PFSK-1 (cell line): Measurements from ENCODE around the gene TSPAN13.

Source experiments
- FOXP2 ChIP-seq: optimal IDR thresholded peaks from 2 replicates; pipeline ENCODE3; 2011; ENCODE audit warnings: borderline replicate concordance, control low read depth, inconsistent platforms; ENCODE audit not compliant: insufficient read depth; ENCODE audit errors: extremely low read length, extremely low read depth
- POLR2AphosphoS5 ChIP-seq: IDR thresholded peaks from 2 replicates; pipeline ENCODE4 v1.6.1; 2012; ENCODE audit warnings: low read depth, mild to moderate bottlenecking, control low read depth, low read length, moderate library complexity
- REST ChIP-seq, 2 experiments: IDR thresholded peaks; 2 replicates each; pipeline versions ENCODE4 v1.6.1 to v1.8.0; 2011 to 2012; ENCODE audit warnings: low read depth in 2 of 2, low read length in 2 of 2, control low read depth in 1 of 2, inconsistent platforms in 1 of 2, mild to moderate bottlenecking in 1 of 2, moderate library complexity in 1 of 2; ENCODE audit not compliant: insufficient read depth in 1 of 2
- SIN3A ChIP-seq: IDR thresholded peaks from 2 replicates; pipeline ENCODE4 v1.6.1; 2012; ENCODE audit warnings: mild to moderate bottlenecking, low read length, moderate library complexity, borderline replicate concordance; ENCODE audit not compliant: insufficient read depth
- TAF1 ChIP-seq: IDR thresholded peaks from 2 replicates; pipeline ENCODE4 v1.6.1; 2012; ENCODE audit warnings: low read length, control low read depth, borderline replicate concordance; ENCODE audit not compliant: insufficient read depth

The TSPAN13 gene

GRCh38 chr7:16773884-16774283 lies 20.3 kb downstream of the TSPAN13 start:
- no peak for TF ChIP-seq TAF1
- TF ChIP-seq SIN3A = no peak
- no peak for TF ChIP-seq FOXP2
- TF ChIP-seq REST (IDR thresholded peaks at IDR 0.05; ENCODE audit: insufficient read depth in 1 of 2, low read depth in 2 of 2, low read length in 2 of 2) = no peak

GRCh38 chr7:16774294-16774693 lies 20.7 kb downstream of the TSPAN13 start:
- TF ChIP-seq REST (IDR thresholded peaks at IDR 0.05; ENCODE audit: insufficient read depth in 1 of 2, low read depth in 2 of 2, low read length in 2 of 2) (no peak), TAF1 (no peak), SIN3A (no peak), POLR2AphosphoS5 (no peak), FOXP2 (no peak)

GRCh38 chr7:16774986-16775385 lies 21.4 kb downstream of the TSPAN13 start:
- TF ChIP-seq FOXP2 = no peak
- TF ChIP-seq TAF1 = no peak
- no peak for TF ChIP-seq REST (IDR thresholded peaks at IDR 0.05; ENCODE audit: insufficient read depth in 1 of 2, low read depth in 2 of 2, low read length in 2 of 2)
- no peak for TF ChIP-seq POLR2AphosphoS5
- no peak for TF ChIP-seq SIN3A

- TF ChIP-seq TAF1 (no peak), FOXP2 (no peak), POLR2AphosphoS5 (no peak), REST (IDR thresholded peaks at IDR 0.05; ENCODE audit: insufficient read depth in 1 of 2, low read depth in 2 of 2, low read length in 2 of 2) (no peak), SIN3A (no peak)
These were observed 22.5 kb downstream of the TSPAN13 start for GRCh38 chr7:16776053-16776452.

GRCh38 chr7:16778476-16778875 lies 24.9 kb downstream of the TSPAN13 start:
- TF ChIP-seq SIN3A (no peak), TAF1 (no peak), FOXP2 (no peak), POLR2AphosphoS5 (no peak), REST (IDR thresholded peaks at IDR 0.05; ENCODE audit: insufficient read depth in 1 of 2, low read depth in 2 of 2, low read length in 2 of 2) (no peak)
